ENCODE measurements around the gene SAMM50. TPM values are rescaled to one million over a fixed set of nuclear protein-coding genes. Genes with fewer than 3 reads are reported as not detected.

The SAMM50 gene
- polyA plus RNA-seq, 1 experiment = 61.7 TPM

DNA sequence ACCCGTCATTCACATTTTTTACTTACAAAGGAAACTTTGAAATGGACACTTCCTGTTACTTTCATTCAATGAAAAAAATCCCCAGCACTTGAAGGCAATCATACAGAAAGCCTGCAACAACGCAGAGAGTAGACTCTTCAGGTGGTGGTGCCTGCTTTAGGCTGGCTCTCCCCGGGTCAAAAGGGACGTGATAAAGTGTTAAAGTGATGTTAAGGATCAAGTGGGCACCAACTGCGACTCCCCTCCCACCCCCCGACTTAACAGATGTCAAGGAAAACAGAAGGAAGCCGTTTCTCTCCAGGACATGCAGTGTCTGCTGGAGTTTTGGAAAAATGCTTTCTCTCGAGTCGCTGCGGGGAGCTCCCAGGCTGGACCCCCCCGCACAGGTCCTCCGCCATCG lies 32.1 kb upstream of the SAMM50 start:
- CTCF ChIA-PET = interaction anchor here (0.6 to 2.8 kb wide), 4 partner anchors 23 to 79 kb away, joined by 3 to 13 read pairs (median 4); no protein-coding TSS in a partner anchor
- POLR2A ChIA-PET = interaction anchor here (0.9 to 1.5 kb wide), 3 partner anchors 23 to 32 kb away, joined by 3 to 7 read pairs (median 3); partner anchors contain the start of gene SAMM50

DNA sequence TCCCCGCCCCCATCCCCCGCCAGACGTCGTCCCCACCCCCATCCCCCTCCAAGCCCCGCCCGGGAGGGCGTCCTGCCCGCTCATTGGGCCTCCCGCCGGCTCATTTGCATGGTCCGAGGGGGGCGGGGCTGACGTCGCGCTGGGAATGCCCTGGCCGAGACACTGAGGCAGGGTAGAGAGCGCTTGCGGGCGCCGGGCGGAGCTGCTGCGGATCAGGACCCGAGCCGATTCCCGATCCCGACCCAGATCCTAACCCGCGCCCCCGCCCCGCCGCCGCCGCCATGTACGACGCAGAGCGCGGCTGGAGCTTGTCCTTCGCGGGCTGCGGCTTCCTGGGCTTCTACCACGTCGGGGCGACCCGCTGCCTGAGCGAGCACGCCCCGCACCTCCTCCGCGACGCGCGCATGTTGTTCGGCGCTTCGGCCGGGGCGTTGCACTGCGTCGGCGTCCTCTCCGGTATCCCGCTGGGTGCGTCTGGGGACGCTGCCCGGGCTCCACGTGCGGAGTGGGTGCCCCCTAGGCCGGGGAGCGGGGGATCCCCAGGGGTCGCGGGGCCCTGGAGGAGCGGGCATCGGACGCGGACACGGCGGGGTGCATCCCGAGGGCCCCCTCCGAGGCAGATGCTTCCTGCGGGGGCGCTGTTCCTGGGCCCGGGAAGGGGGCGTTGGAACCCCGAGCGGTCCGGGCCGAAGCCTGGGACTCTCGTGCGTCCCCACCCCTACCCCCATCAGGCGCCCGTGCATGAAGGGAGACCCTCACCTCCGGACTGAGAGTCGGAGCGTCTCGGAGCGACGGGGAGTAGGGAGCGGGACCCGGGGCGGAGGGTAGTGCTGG lies 31.4 kb upstream of the SAMM50 start, which contains the start of gene PNPLA3:
PNPLA3 (plus strand) TSS at position 175 of the 834 bp plus-strand sequence; CDS start at position 282, 107 bp downstream.
- TF ChIP-seq, protein P1, sequence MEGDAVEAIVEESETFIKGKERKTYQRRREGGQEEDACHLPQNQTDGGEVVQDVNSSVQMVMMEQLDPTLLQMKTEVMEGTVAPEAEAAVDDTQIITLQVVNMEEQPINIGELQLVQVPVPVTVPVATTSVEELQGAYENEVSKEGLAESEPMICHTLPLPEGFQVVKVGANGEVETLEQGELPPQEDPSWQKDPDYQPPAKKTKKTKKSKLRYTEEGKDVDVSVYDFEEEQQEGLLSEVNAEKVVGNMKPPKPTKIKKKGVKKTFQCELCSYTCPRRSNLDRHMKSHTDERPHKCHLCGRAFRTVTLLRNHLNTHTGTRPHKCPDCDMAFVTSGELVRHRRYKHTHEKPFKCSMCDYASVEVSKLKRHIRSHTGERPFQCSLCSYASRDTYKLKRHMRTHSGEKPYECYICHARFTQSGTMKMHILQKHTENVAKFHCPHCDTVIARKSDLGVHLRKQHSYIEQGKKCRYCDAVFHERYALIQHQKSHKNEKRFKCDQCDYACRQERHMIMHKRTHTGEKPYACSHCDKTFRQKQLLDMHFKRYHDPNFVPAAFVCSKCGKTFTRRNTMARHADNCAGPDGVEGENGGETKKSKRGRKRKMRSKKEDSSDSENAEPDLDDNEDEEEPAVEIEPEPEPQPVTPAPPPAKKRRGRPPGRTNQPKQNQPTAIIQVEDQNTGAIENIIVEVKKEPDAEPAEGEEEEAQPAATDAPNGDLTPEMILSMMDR (IDR thresholded peaks at IDR 0.05; ENCODE audit: low read depth, low read length) = peak; percentile 32
- H3K9me3 ChIP-seq (ENCODE audit: control insufficient read depth, insufficient read depth, low read length) = peaks cover 3% of the 10 kb centered on the region; the same call in 1 of the 2 replicates
- ChIA-PET CTCF (interaction anchor here (0.6 to 2.8 kb wide), 3 partner anchors 22 to 79 kb away, joined by 3 to 13 read pairs (median 3); no protein-coding TSS in a partner anchor), POLR2A (interaction anchor here (0.6 to 1.5 kb wide), 4 partner anchors 22 to 42 kb away, joined by 3 to 7 read pairs (median 3); partner anchors contain the start of gene SAMM50)
- H3K27me3 ChIP-seq (ENCODE audit: control insufficient read depth, insufficient read depth, low read length) = no peaks in the 10 kb centered on the region
- peak; percentile 50 for DNase-seq (ENCODE audit: low read depth, low spot score)
- peak within 1 kb of the TSS; percentile 64 for H3K4me3 ChIP-seq (ENCODE audit: low read depth, low read length)
- H3K27ac ChIP-seq (ENCODE audit: low read depth, low read length) = peak within 1 kb of the TSS; percentile 11

More for the DNA sequence above, 32.1 kb upstream of the SAMM50 start:
- TF ChIP-seq, protein P1 (IDR thresholded peaks at IDR 0.05; ENCODE audit: low read depth, low read length) = no peak
- peaks cover 3% of the 10 kb centered on the region; the same call in 1 of the 2 replicates for H3K9me3 ChIP-seq (ENCODE audit: control insufficient read depth, insufficient read depth, low read length)
- no peak for DNase-seq (ENCODE audit: low read depth, low spot score)
- peak overlapping the region; percentile 56 for H3K4me3 ChIP-seq (ENCODE audit: low read depth, low read length)
- H3K27ac ChIP-seq (ENCODE audit: low read depth, low read length) = peak overlapping the region; percentile 2
- no peaks in the 10 kb centered on the region for H3K27me3 ChIP-seq (ENCODE audit: control insufficient read depth, insufficient read depth, low read length)

DNA sequence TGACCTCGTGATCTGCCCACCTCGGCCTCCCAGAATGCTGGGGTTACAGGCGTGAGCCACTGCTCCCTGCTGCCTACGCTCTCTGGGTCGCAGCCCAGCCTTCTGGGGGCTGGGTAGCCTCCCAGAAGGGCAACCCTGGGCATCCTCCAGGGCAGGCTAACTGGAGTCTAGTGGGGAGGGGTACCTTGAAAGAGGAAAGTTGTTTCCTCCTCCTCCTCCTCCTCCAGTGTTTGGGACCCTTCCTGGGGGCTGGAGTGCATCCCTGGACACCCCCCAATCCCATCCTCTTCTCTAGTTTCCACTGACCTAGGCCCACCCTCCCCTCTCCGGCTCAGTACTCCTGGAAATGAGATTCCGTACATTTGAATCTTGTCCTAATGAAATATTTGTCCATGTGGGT lies 30.4 kb upstream of the SAMM50 start:
- TF ChIP-seq, protein P1 (IDR thresholded peaks at IDR 0.05; ENCODE audit: low read depth, low read length) = no peak
- H3K27ac ChIP-seq (ENCODE audit: low read depth, low read length) = no peak overlapping the region
- POLR2A ChIA-PET = interaction anchor here (0.7 to 1.5 kb wide), 2 partner anchors 27 to 374 kb away, joined by 3 read pairs; no protein-coding TSS in a partner anchor

DNA sequence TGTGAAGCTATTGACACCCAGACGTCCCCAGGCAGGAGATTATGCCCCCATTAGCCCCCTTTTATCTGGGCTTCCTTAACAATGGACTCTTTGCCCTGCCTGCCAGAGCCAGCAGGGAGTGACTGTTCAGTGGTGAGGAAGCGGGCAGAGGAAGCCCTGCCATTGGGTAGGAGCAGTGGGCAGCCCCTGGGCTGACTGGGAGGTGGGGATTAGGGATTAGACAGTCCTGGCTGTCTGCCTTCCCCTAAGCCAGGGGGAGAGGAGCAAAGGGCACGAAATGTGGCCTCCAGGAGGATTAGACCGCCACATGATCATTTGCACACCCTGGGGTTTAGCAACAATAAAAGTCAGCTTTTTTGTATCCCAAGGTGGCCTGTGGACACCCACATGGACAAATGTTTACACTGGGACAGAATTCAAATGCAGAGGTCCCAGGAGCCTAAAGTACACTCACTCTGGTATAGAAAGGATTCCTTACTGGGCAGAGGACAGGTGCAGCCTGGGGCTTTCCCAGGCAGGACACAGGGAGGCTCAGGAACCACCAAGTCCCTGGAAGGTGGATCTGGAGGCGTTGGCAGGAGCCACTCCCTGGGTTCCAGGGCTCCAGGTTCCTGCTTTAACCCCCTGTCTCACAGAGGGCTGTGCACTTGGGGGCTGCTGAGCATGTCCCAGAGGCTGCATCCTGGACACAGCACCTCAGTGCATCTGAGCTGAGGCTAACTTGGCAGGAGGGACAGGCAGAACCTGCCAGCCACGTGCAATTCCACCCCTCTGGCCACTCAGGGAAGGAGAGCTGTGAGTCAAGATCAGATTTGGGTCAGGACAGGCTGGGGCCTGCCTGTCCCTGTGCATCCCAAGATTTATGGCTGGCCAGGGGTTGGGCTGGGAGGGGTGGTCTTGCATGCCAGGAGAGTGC lies 29.6 kb upstream of the SAMM50 start:
- DNase-seq (ENCODE audit: low read depth, low spot score) = no peak
- Histone ChIP-seq H3K9me3 (ENCODE audit: control insufficient read depth, insufficient read depth, low read length) (peaks cover 3% of the 10 kb centered on the region; the same call in 1 of the 2 replicates), H3K27me3 (ENCODE audit: control insufficient read depth, insufficient read depth, low read length) (no peaks in the 10 kb centered on the region), H3K4me3 (ENCODE audit: low read depth, low read length) (no peak overlapping the region), H3K27ac (ENCODE audit: low read depth, low read length) (no peak overlapping the region)
- CTCF ChIA-PET = interaction anchor here (2.8 kb wide), 1 partner anchor 21 kb away, joined by 13 read pairs; no protein-coding TSS in a partner anchor
- POLR2A ChIA-PET = no interaction called here
- TF ChIP-seq, protein P1 (IDR thresholded peaks at IDR 0.05; ENCODE audit: low read depth, low read length) = no peak

More for the DNA sequence above, 30.4 kb upstream of the SAMM50 start:
- Histone ChIP-seq H3K27me3 (ENCODE audit: control insufficient read depth, insufficient read depth, low read length) (no peaks in the 10 kb centered on the region), H3K9me3 (ENCODE audit: control insufficient read depth, insufficient read depth, low read length) (peaks cover 3% of the 10 kb centered on the region; the same call in 1 of the 2 replicates), H3K4me3 (ENCODE audit: low read depth, low read length) (peak overlapping the region; percentile 32)
- CTCF ChIA-PET = interaction anchor here (0.7 to 2.8 kb wide), 3 partner anchors 21 to 26 kb away, joined by 3 to 13 read pairs (median 3); no protein-coding TSS in a partner anchor
- no peak for DNase-seq (ENCODE audit: low read depth, low spot score)

Measured in AG04450 (cell line).